KOPT-K1 (cell line): ENCODE measurements around the gene MAP1S.
"Not testable (repeated sequence)": the region's sequence is repeated elsewhere in the genome, so short reads cannot be mapped to it uniquely, and the experiment has no call there.

ENCODE experiments used
- H3K27ac ChIP-seq: fragments of 200-600 bp; sonication (generic); 2 replicates; pipeline ENCODE4 v1.5.1; 2016; ENCODE audit warnings: antibody characterized with exemption, mild to moderate bottlenecking, low read depth, low read length; ENCODE audit not compliant: poor library complexity, severe bottlenecking
- H3K36me3 ChIP-seq: fragments of 200-600 bp; sonication (generic); 2 replicates; pipeline ENCODE4 v1.5.1; 2017; ENCODE audit warnings: antibody characterized with exemption, mild to moderate bottlenecking, low read length, moderate library complexity; ENCODE audit not compliant: insufficient read depth
- H3K9me3 ChIP-seq: fragments of 200-600 bp; sonication (generic); 2 replicates; pipeline ENCODE4 v1.5.1; 2017; ENCODE audit warnings: antibody characterized with exemption, low read length, mild to moderate bottlenecking; ENCODE audit not compliant: insufficient read depth, poor library complexity, severe bottlenecking

MAP1S gene

DNA sequence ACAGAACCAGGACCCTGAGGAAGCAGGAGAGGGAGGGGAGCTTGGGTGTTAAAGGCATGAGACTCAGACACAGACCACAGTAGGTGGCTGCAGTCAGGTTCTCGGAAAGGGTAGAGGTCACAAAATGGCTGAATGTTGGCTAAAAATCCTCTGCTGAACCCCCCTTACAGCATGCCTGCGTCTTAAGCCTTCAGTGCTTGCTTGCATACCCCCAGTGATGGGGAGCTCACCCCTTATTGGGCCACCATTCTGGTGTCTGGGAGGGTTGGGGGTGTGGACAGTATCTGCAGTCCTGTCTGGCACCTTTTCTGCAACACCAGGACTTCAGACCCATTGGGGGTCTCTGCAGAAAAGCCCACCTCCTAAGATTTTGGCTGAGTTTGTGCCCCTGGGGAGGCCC, 61.5 kb downstream of the MAP1S start:
- Histone ChIP-seq H3K36me3 (peaks cover 62% of the 10 kb centered on the region), H3K27ac (no peak overlapping the region), H3K9me3 (no peaks in the 10 kb centered on the region)

DNA sequence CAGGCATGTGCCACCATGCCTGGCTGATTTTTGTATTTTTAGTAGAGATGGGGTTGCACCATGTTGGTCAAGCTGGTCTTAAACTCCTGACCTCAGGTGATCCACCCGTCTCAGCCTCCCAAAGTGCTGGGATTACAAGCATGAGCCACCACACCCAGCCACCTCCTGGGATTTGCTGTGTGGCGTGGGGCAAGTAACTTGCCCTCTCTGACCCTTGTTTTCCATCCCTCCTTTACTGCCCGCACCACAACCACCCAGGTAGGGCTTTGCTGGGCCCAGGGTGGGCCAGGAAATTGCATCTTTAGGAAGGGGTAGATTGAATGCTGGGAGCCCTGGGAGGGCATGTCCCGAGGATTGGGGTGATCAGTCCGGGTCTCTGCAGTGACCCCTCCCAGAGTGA, 64.4 kb downstream of the MAP1S start:
- H3K9me3 ChIP-seq, H3K27ac ChIP-seq: not testable (repeated sequence)
- peaks cover 68% of the 10 kb centered on the region for H3K36me3 ChIP-seq
